Frontal cortex (tissue), 4 donors: Measurements from ENCODE around the gene NHSL2. TPM values are rescaled to one million over a fixed set of nuclear protein-coding genes. Genes with fewer than 3 reads are reported as not detected.
"Not testable (repeated sequence)": the region's sequence is repeated elsewhere in the genome, so short reads cannot be mapped to it uniquely, and the experiment has no call there.

Experiments
- DNase-seq, 2 donors: peaks; one replicate each; pipeline ENCODE4 v3.0.0; 2012; ENCODE audit warnings: low spot score in 2 of 2
- FAIRE-seq: peaks from 2 replicates; lab custom pipeline; 2012; peaks lifted over from hg19 to GRCh38; lab: Jason Lieb, UNC
- total RNA-seq: library from RNA; depleted of rRNA; stranded (reverse); fragments of >200 nt; gene quantifications from one replicate; pipeline ENCODE4 v1.2.3, GENCODE V29; 2014
- donor health status: control.
- donor health status: control.
- donor health status: control.

Gene NHSL2
- total RNA-seq, 1 donor from 2014 or later, result 0.82 TPM

GRCh38 chrX:72057331-72057730, 146.7 kb downstream of the NHSL2 start:
- FAIRE-seq, result no peak
- no peak for DNase-seq

GRCh38 chrX:72057849-72058248, 147.2 kb downstream of the NHSL2 start:
- FAIRE-seq (no peak), DNase-seq (no peak)

- FAIRE-seq, DNase-seq: not testable (repeated sequence)
Measured at GRCh38 chrX:72058346-72058745, 147.7 kb downstream of the NHSL2 start.

- DNase-seq (peak; percentile 22 to 32), FAIRE-seq (no peak)
Measured at GRCh38 chrX:72060196-72060920, 149.7 kb downstream of the NHSL2 start.

GRCh38 chrX:72060921-72061490, 150.4 kb downstream of the NHSL2 start:
- no peak for FAIRE-seq
- DNase-seq, result no peak

GRCh38 chrX:72062916-72063315, 152.3 kb downstream of the NHSL2 start:
- DNase-seq, result no peak
- no peak for FAIRE-seq

GRCh38 chrX:72069350-72070160, 158.9 kb downstream of the NHSL2 start:
- DNase-seq, result no peak
- FAIRE-seq, result no peak

GRCh38 chrX:72071213-72071612, 160.6 kb downstream of the NHSL2 start:
- FAIRE-seq, result no peak

GRCh38 chrX:72073633-72074032, 163.0 kb downstream of the NHSL2 start:
- no peak for DNase-seq
- FAIRE-seq, result no peak

More at GRCh38 chrX:72071213-72071612, 160.6 kb downstream of the NHSL2 start:
- DNase-seq, result no peak

GRCh38 chrX:72078411-72078810, 167.8 kb downstream of the NHSL2 start:
- DNase-seq, result no peak
- no peak for FAIRE-seq

- DNase-seq, result no peak
- FAIRE-seq, result no peak
Measured at GRCh38 chrX:72079607-72080006, 169.0 kb downstream of the NHSL2 start.

GRCh38 chrX:72080150-72080549, 169.5 kb downstream of the NHSL2 start:
- FAIRE-seq (no peak), DNase-seq (no peak)

- FAIRE-seq (no peak), DNase-seq (no peak)
Measured at GRCh38 chrX:72080800-72081199, 170.2 kb downstream of the NHSL2 start.

GRCh38 chrX:72081605-72082320, 171.1 kb downstream of the NHSL2 start:
- no peak for FAIRE-seq
- no peak for DNase-seq

- FAIRE-seq (no peak), DNase-seq (no peak)
Measured at GRCh38 chrX:72083291-72083690, 172.6 kb downstream of the NHSL2 start.

- DNase-seq (no peak), FAIRE-seq (no peak)
Measured at GRCh38 chrX:72084114-72084513, 173.5 kb downstream of the NHSL2 start.

- DNase-seq, result no peak
- FAIRE-seq, result no peak
Measured at GRCh38 chrX:72086995-72087394, 176.3 kb downstream of the NHSL2 start.

GRCh38 chrX:72088761-72089160, 178.1 kb downstream of the NHSL2 start:
- DNase-seq (no peak), FAIRE-seq (no peak)

- no peak for FAIRE-seq
- no peak for DNase-seq
Measured at GRCh38 chrX:72089254-72089653, 178.6 kb downstream of the NHSL2 start.

- DNase-seq, result no peak
- FAIRE-seq, result no peak
Measured at GRCh38 chrX:72094894-72095293, 184.2 kb downstream of the NHSL2 start.
